GM21526 (cell line): ENCODE results near the gene RBM19.

Experiments used
- ATAC-seq: cut with Tn5 transposase; IDR thresholded peaks from one replicate; pipeline ENCODE4 v1.9.1; 2021; ENCODE audit warnings: moderate library complexity; ENCODE audit not compliant: unreplicated experiment, low FRiP score

The RBM19 gene

GRCh38 chr12:113990250-113991223, 24.4 kb upstream of the RBM19 start:
- ATAC-seq, result no peak

GRCh38 chr12:113988976-113989375, 22.9 kb upstream of the RBM19 start:
- no peak for ATAC-seq

GRCh38 chr12:113988064-113988451, 21.9 kb upstream of the RBM19 start:
- ATAC-seq, result no peak

- ATAC-seq, result no peak
These were observed 21.3 kb upstream of the RBM19 start for GRCh38 chr12:113987261-113988063.

- ATAC-seq, result no peak
These were observed 18.3 kb upstream of the RBM19 start for GRCh38 chr12:113984464-113984863.

GRCh38 chr12:113983777-113984448, 17.8 kb upstream of the RBM19 start:
- no peak for ATAC-seq

GRCh38 chr12:113983265-113983664, 17.1 kb upstream of the RBM19 start:
- no peak for ATAC-seq

- no peak for ATAC-seq
These were observed 15.8 kb upstream of the RBM19 start for GRCh38 chr12:113981876-113982275.

- ATAC-seq, result no peak
These were observed 14.6 kb upstream of the RBM19 start for GRCh38 chr12:113980537-113981337.

- ATAC-seq, result no peak
These were observed 13.9 kb upstream of the RBM19 start for GRCh38 chr12:113980054-113980453.

GRCh38 chr12:113978080-113978479, 12.0 kb upstream of the RBM19 start:
- ATAC-seq, result no peak

- no peak for ATAC-seq
These were observed 7.9 kb upstream of the RBM19 start for GRCh38 chr12:113974006-113974405.

GRCh38 chr12:113973109-113973904, 7.2 kb upstream of the RBM19 start:
- ATAC-seq, result no peak

GRCh38 chr12:113971392-113971791, 5.3 kb upstream of the RBM19 start:
- ATAC-seq, result no peak

- no peak for ATAC-seq
These were observed 4.1 kb upstream of the RBM19 start for GRCh38 chr12:113970211-113970610.

GRCh38 chr12:113967368-113967767, 1.2 kb upstream of the RBM19 start:
- no peak for ATAC-seq

GRCh38 chr12:113962733-113963132, 3.4 kb downstream of the RBM19 start:
- ATAC-seq, result no peak

- ATAC-seq, result no peak
These were observed 4.0 kb downstream of the RBM19 start for GRCh38 chr12:113961921-113962710.

GRCh38 chr12:113960030-113960429, 6.1 kb downstream of the RBM19 start:
- no peak for ATAC-seq
